ENCODE results near the gene DIPK2A.

GRCh38 chr3:143951351-143951971 is 20.2 kb upstream of the DIPK2A start:
- TF ChIP-seq CTCF (conservative IDR thresholded peaks at IDR 0.05) (peak; percentile 89), ZFX (IDR thresholded peaks at IDR 0.05) (no peak)
